H1 (cell line): ENCODE results near the gene YIF1A. TPM values are rescaled to one million over a fixed set of nuclear protein-coding genes. Genes with fewer than 3 reads are reported as not detected.

Experiments used
- CTCF ChIA-PET: fragments of 300-600 bp; sonication (Branson Sonifier 250); formaldehyde crosslinking; loops from one replicate; lab custom pipeline; 2021; ENCODE audit not compliant: partially characterized antibody; lab: Charles Lee
- POLR2A ChIA-PET: fragments of 300-600 bp; sonication (Branson Sonifier 250); formaldehyde crosslinking; loops from one replicate; lab custom pipeline; 2021; ENCODE audit warnings: inconsistent platforms; ENCODE audit not compliant: partially characterized antibody; lab: Charles Lee
- DNase-seq, 2 experiments: peaks; one replicate each; pipeline versions ENCODE4 v3.0.0 to v3.0.0-alpha.2; 2010 to 2022; ENCODE audit warnings: low spot score in 2 of 2, low read depth in 1 of 2, mixed read lengths in 1 of 2
- FAIRE-seq: peaks from 2 replicates; lab custom pipeline; 2011; peaks lifted over from hg19 to GRCh38; lab: Jason Lieb, UNC
- H2AFZ ChIP-seq: 2 replicates; pipeline ENCODE4 v1.8.1; 2012; ENCODE audit warnings: low read length, inconsistent platforms
- H2AK5ac ChIP-seq: 2 replicates; pipeline ENCODE4 v1.6.1; 2013; ENCODE audit warnings: low read depth, low read length
- H2BK120ac ChIP-seq: replicated peaks from 2 replicates; pipeline ENCODE3; 2013; ENCODE audit warnings: low read depth, low read length, inconsistent platforms
- H2BK12ac ChIP-seq: 2 replicates; pipeline ENCODE4 v1.6.1; 2013; ENCODE audit warnings: low read depth, low read length
- H2BK15ac ChIP-seq: 2 replicates; pipeline ENCODE4 v1.6.1; 2013; ENCODE audit warnings: low read length
- H2BK20ac ChIP-seq: 2 replicates; pipeline ENCODE4 v1.6.1; 2013; ENCODE audit warnings: low read length
- H2BK5ac ChIP-seq: 2 replicates; pipeline ENCODE4 v1.6.1; 2013; ENCODE audit warnings: low read depth, low read length
- H3K14ac ChIP-seq: 2 replicates; pipeline ENCODE4 v1.6.1; 2013; ENCODE audit warnings: inconsistent platforms; ENCODE audit not compliant: insufficient read length
- H3K18ac ChIP-seq: 2 replicates; pipeline ENCODE4 v1.6.1; 2013; ENCODE audit warnings: low read length; ENCODE audit errors: extremely low read depth
- H3K23ac ChIP-seq: 2 replicates; pipeline ENCODE4 v1.6.1; 2013; ENCODE audit warnings: inconsistent platforms; ENCODE audit not compliant: insufficient read length
- H3K23me2 ChIP-seq: 2 replicates; pipeline ENCODE4 v1.6.1; 2013; ENCODE audit warnings: low read depth, low read length
- H3K27ac ChIP-seq: 2 replicates; pipeline ENCODE4 v1.6.1; 2011; ENCODE audit warnings: low read depth, low read length, inconsistent platforms
- H3K27me3 ChIP-seq, 4 experiments: replicated peaks in 1 of 4; 1 replicate in 1 of 4; 2 replicates in 3 of 4; pipeline versions ENCODE4 v1.6.1 to v1.8.1; 2011 to 2013; ENCODE audit warnings: low read length in 3 of 4, mild to moderate bottlenecking in 3 of 4, inconsistent platforms in 2 of 4, mixed read lengths in 2 of 4, moderate library complexity in 1 of 4; ENCODE audit not compliant: control insufficient read depth in 3 of 4, insufficient read depth in 3 of 4; ENCODE audit errors: extremely low read depth in 1 of 4
- H3K36me3 ChIP-seq, 4 experiments: 2 replicates each; pipeline versions ENCODE4 v1.6.1 to v1.8.1; 2011 to 2013; ENCODE audit warnings: mild to moderate bottlenecking in 4 of 4, low read length in 3 of 4, moderate library complexity in 2 of 4, control low read depth in 1 of 4, inconsistent platforms in 1 of 4; ENCODE audit not compliant: insufficient read depth in 4 of 4, control insufficient read depth in 2 of 4
- H3K4ac ChIP-seq: replicated peaks from 2 replicates; pipeline ENCODE3; 2013; ENCODE audit warnings: low read length, low read depth, mixed read lengths, inconsistent platforms; ENCODE audit not compliant: insufficient read length
- H3K4me1 ChIP-seq, 4 experiments: replicated peaks in 1 of 4; 1 replicate in 1 of 4; 2 replicates in 3 of 4; pipeline versions ENCODE4 v1.6.1 to v1.8.1; 2011 to 2013; ENCODE audit warnings: low read length in 3 of 4, inconsistent platforms in 2 of 4, mixed read lengths in 1 of 4; ENCODE audit not compliant: insufficient read depth in 4 of 4, control insufficient read depth in 3 of 4
- H3K4me2 ChIP-seq, 2 experiments: 2 replicates each; pipeline versions ENCODE4 v1.6.1 to v1.8.1; 2011 to 2013; ENCODE audit warnings: low read depth in 2 of 2, low read length in 2 of 2, control low read depth in 1 of 2, inconsistent platforms in 1 of 2, mild to moderate bottlenecking in 1 of 2; ENCODE audit not compliant: insufficient read depth in 1 of 2
- H3K4me3 ChIP-seq, 4 experiments: fragments of 200-600, 300-600 bp in 1 of 4; sonication (generic), shearing (Covaris generic), sonication (Bioruptor Twin) in 1 of 4; 2 replicates each; pipeline versions ENCODE4 v1.5.1 to v1.8.1; 2011 to 2016; ENCODE audit warnings: low read length in 4 of 4, low read depth in 3 of 4, control low read depth in 2 of 4, inconsistent platforms in 2 of 4, mild to moderate bottlenecking in 2 of 4, mixed read lengths in 1 of 4, moderate library complexity in 1 of 4; ENCODE audit not compliant: insufficient read depth in 2 of 4; ENCODE audit errors: extremely low read depth in 1 of 4
- H3K56ac ChIP-seq: replicated peaks from 2 replicates; pipeline ENCODE3; 2013; ENCODE audit warnings: low read depth, mild to moderate bottlenecking, mixed read lengths, low read length, inconsistent platforms; ENCODE audit not compliant: insufficient read length
- H3K79me1 ChIP-seq: 2 replicates; pipeline ENCODE4 v1.6.1; 2013; ENCODE audit warnings: low read depth, low read length, control low read depth
- H3K79me2 ChIP-seq, 2 experiments: 2 replicates each; pipeline versions ENCODE4 v1.6.1 to v1.8.1; 2012 to 2013; ENCODE audit warnings: low read length in 2 of 2, mild to moderate bottlenecking in 2 of 2, inconsistent platforms in 1 of 2; ENCODE audit not compliant: insufficient read depth in 2 of 2, control insufficient read depth in 1 of 2
- H3K9ac ChIP-seq, 4 experiments: replicated peaks in 1 of 4; 1 replicate in 1 of 4; 2 replicates in 3 of 4; pipeline versions ENCODE4 v1.6.1 to v1.8.1; 2011 to 2013; ENCODE audit warnings: low read depth in 3 of 4, low read length in 3 of 4, control low read depth in 2 of 4, mild to moderate bottlenecking in 2 of 4, moderate library complexity in 2 of 4, inconsistent platforms in 1 of 4; ENCODE audit errors: extremely low read depth in 1 of 4
- H3K9me3 ChIP-seq, 2 experiments: 2 replicates each; pipeline versions ENCODE4 v1.6.1 to v1.8.1; 2012 to 2013; ENCODE audit warnings: mild to moderate bottlenecking in 2 of 2, moderate library complexity in 2 of 2, control low read depth in 1 of 2, inconsistent platforms in 1 of 2, low read depth in 1 of 2, low read length in 1 of 2, mixed read lengths in 1 of 2; ENCODE audit not compliant: insufficient read depth in 2 of 2
- H4K20me1 ChIP-seq, 2 experiments: replicated peaks in 1 of 2; 2 replicates each; pipeline versions ENCODE3 to v1.8.1; 2011 to 2013; ENCODE audit warnings: inconsistent platforms in 2 of 2, low read length in 2 of 2, mild to moderate bottlenecking in 1 of 2; ENCODE audit not compliant: insufficient read depth in 2 of 2, control insufficient read depth in 1 of 2
- H4K5ac ChIP-seq: 2 replicates; pipeline ENCODE4 v1.6.1; 2013; ENCODE audit warnings: low read length, low read depth, mixed read lengths, inconsistent platforms; ENCODE audit not compliant: insufficient read length
- H4K8ac ChIP-seq: 2 replicates; pipeline ENCODE4 v1.8.0; 2013; ENCODE audit warnings: mild to moderate bottlenecking, moderate library complexity, low read length, inconsistent platforms; ENCODE audit not compliant: insufficient read depth; ENCODE audit errors: extremely low read depth
- H4K91ac ChIP-seq: replicated peaks from 2 replicates; pipeline ENCODE3; 2013; ENCODE audit warnings: low read length, mixed read lengths, inconsistent platforms; ENCODE audit not compliant: insufficient read length
- ASH2L ChIP-seq: fragments of 200-600, 300-600 bp; sonication (generic); IDR thresholded peaks from one replicate; pipeline ENCODE4 v1.7.1; 2017; ENCODE audit warnings: low read length
- GABPA ChIP-seq: IDR thresholded peaks from 2 replicates; pipeline ENCODE4 v1.6.1; 2011; ENCODE audit warnings: mild to moderate bottlenecking, low read length, moderate library complexity, borderline replicate concordance; ENCODE audit not compliant: insufficient read depth
- RXRA ChIP-seq: IDR thresholded peaks from 2 replicates; pipeline ENCODE4 v1.6.1; 2011; ENCODE audit warnings: low read depth, mild to moderate bottlenecking, low read length, moderate library complexity; ENCODE audit not compliant: insufficient read depth
- SIN3A ChIP-seq, 2 experiments: IDR thresholded peaks in 1 of 2; conservative IDR thresholded peaks in 1 of 2; 2 replicates each; pipeline ENCODE4 v1.6.1; 2011 to 2012; ENCODE audit warnings: low read length in 2 of 2, improper control_type of control experiment in 1 of 2, low read depth in 1 of 2, mild to moderate bottlenecking in 1 of 2
- WGBS, 2 experiments: shearing (Covaris generic) in 1 of 2; methylation state at CpG; one replicate each; pipeline versions ENCODE4 v1.1.6 to v1.1.7; 2013 to 2015; ENCODE audit warnings: low lambda C conversion rate in 2 of 2, mixed read lengths in 2 of 2, inconsistent platforms in 1 of 2, low coverage in 1 of 2, missing lambda C conversion rate in 1 of 2; ENCODE audit not compliant: insufficient replicate concordance in 2 of 2, insufficient coverage in 1 of 2, insufficient read length in 1 of 2; ENCODE audit errors: extremely low coverage in 1 of 2, missing lambda C conversion rate in 1 of 2; 5-methylcytosine and 5-hydroxymethylcytosine counted together
- polyA plus RNA-seq, 7 experiments: library from polyadenylated mRNA; depleted of rRNA in 3 of 7; stranded (reverse) in 5 of 7; unstranded in 2 of 7; fragments of >200 nt in 5 of 7; fragments of 200-250 nt in 2 of 7; gene quantifications; 1 replicate in 5 of 7; 2 replicates in 1 of 7; 4 replicates in 1 of 7; pipeline versions ENCODE4 v1.2.1 to v1.2.3, GENCODE V29; 2011 to 2013; ENCODE audit warnings: missing spikeins in 2 of 7, mixed read lengths in 2 of 7
- total RNA-seq: library from RNA; stranded (reverse); fragmentation: NEBNext Ultra II Directional; extraction: Animal tissue kit (Norgen Biotek cat#: 25700); gene quantifications from 2 replicates; pipeline ENCODE4 v1.2.1, GENCODE V29; 2021

Gene YIF1A
- total and polyA plus RNA-seq, 2 of the 8 experiments (the other 6 are each of a cell fraction or from before 2014, with no cell fraction given): 70.1 to 178 TPM

- no peak overlapping the region for H4K8ac ChIP-seq
- peak in 1 of 2 experiments; percentile 57 for DNase-seq
- H2BK5ac ChIP-seq: no peak overlapping the region
- no peak overlapping the region for H2AK5ac ChIP-seq
- H2AFZ ChIP-seq: no peak overlapping the region
- TF ChIP-seq GABPA (peak; percentile 48; the same call in 1 of the 2 replicates), SIN3A (conservative IDR thresholded peaks at IDR 0.05 in 1 of 2, IDR thresholded peaks at IDR 0.05 in 1 of 2; ENCODE audit: low read depth in 1 of 2, low read length in 2 of 2) (0 out of 4 replicates have a peak, but pooled peaks of 1 of the 2 experiments have one; percentile 17), ASH2L (peak; percentile 30), RXRA (no peak)
- TF ChIP-seq, all 59 proteins: peak for 3
- Histone ChIP-seq H3K9me3 (no peaks in the 10 kb centered on the region), H3K14ac (no peak overlapping the region), H3K27ac (no peak overlapping the region), H3K18ac (no peak overlapping the region; the same call in 1 of the 2 replicates), H3K79me1 (no peaks in the 10 kb centered on the region), H4K5ac (no peak overlapping the region), H4K91ac (no peak overlapping the region), H3K4me3 (peak overlapping the region in 2 of 4 experiments; percentile 10 to 61; a peak in 3 of 8 replicates), H3K79me2 (no peaks in the 10 kb centered on the region), H4K20me1 (peaks cover 5 to 23% of the 10 kb centered on the region in 2 experiments), H2BK12ac (0 out of 2 replicates have a peak overlapping the region, but pooled peaks have one; percentile 39), H2BK20ac (no peak overlapping the region), H3K4ac (no peak overlapping the region), H3K23me2 (peaks cover 4% of the 10 kb centered on the region; the same call in 1 of the 2 replicates), H3K9ac (peak overlapping the region in 1 of 4 experiments; percentile 40; a peak in 2 of 7 replicates), H3K4me2 (peak overlapping the region; percentile 73 to 77), H3K56ac (no peak overlapping the region), H2BK15ac (no peak overlapping the region), H3K23ac (no peak overlapping the region), H3K4me1 (peaks cover 0 to 17% (median 13%) of the 10 kb centered on the region in 4 experiments; a peak in 5 of 7 replicates), H3K27me3 (peaks cover 0 to 4% (median under 1%) of the 10 kb centered on the region in 4 experiments; a peak in 2 of 7 replicates), H2BK120ac (no peak overlapping the region), H3K36me3 (peaks cover 0 to 13% (median under 1%) of the 10 kb centered on the region in 4 experiments; a peak in 5 of 8 replicates)
- CTCF ChIA-PET: interaction anchor here (0.6 to 3.3 kb wide), 8 partner anchors 8 to 212 kb away, joined by 3 to 10 read pairs (median 3); partner anchors contain the start of gene RIN1
- POLR2A ChIA-PET: interaction anchor here (1.1 to 7.9 kb wide), 6 partner anchors 10 to 231 kb away, joined by 3 to 125 read pairs (median 15); partner anchors contain the start of genes B4GAT1, BRMS1, RAB1B and RIN1
- no peak for FAIRE-seq
- WGBS, 2 experiments: 44% methylated on average over 9 of the region's 15 CpGs; no CpG with 5 or more reads in 1 of the 2 experiments
Measured at GRCh38 chr11:66279092-66279734, 9.7 kb downstream of the YIF1A start.
